SKM-1 treated with dmso at 0.1 percent for 144 hours (cell line): ENCODE data around the gene DCAF4L1.

Source experiments
- DNase-seq: peaks from one replicate; lab custom pipeline; 2025; ENCODE audit not compliant: unreplicated experiment; lab: John Stamatoyannopoulos, UW

Gene DCAF4L1

GRCh38 chr4:41989994-41990364 is 8.4 kb downstream of the DCAF4L1 start:
- no peak for DNase-seq

GRCh38 chr4:41990365-41991111 is 9.0 kb downstream of the DCAF4L1 start, which contains the start of gene SLC30A9:
TSS of gene SLC30A9 (plus strand) at chr4:41990530. CDS start at chr4:41990652, 122 bp downstream.
- DNase-seq = peak; percentile 96

GRCh38 chr4:41991916-41992767 is 10.6 kb downstream of the DCAF4L1 start:
- no peak for DNase-seq

DNA sequence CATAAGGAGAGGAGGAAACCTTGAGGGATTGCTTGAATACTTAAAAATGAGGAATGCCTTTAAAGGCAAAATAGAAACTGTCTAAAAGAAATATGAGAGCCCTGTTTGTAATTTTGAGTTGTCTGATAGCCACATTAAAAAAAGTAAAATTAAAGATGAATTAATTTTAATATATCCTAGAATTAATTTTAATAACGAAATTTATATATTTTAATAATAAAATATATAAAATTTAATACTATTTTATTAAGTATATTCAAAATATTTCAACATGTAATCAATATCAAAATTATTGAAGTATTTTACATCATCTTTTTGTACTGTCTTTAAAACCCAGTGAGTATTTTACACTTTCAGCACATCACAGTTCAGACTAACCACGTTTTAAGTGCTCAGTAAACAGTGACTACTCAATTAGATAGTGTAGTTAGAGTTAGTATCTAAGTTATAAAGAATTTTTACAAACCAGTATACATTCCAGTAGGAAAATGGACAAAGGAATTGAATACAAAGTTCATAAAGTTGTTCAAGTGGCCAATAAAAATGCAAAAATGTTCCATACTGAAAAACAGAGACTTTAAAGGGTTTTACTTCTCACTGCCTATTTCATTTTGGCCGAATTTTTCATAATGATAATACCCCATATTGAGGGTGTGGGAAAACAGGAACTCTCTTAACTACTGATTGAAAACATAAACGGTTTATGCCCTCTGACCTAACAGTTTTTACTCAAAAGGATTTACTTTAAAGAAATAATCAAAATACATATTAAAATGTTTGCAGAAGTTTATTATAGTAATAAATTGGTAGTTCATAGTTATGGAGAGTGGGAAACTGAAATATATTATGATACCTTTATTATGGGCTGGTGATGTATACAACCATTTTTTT is 11.7 kb downstream of the DCAF4L1 start:
- no peak for DNase-seq

GRCh38 chr4:41994461-41994985 is 13.0 kb downstream of the DCAF4L1 start:
- no peak for DNase-seq

DNA sequence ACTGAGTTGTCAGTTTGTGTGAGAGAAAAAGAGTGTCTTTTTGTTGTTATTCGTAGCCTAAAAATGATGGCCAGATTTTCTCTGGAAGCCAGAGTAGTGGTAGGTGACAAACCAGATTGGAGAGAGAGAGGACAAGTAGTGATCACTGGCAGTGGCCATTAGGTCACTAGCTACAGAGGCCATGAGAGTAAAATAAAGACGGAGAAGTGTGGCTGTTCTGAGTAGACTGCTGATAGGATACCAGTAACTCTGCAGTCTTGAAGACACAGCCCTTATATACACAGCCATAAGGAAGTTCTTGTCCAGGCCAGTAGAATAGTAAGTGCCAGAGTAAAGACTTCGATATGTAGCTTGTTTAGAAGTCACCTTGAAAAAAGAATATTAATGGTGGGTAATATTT is 16.5 kb downstream of the DCAF4L1 start:
- DNase-seq = no peak

DNA sequence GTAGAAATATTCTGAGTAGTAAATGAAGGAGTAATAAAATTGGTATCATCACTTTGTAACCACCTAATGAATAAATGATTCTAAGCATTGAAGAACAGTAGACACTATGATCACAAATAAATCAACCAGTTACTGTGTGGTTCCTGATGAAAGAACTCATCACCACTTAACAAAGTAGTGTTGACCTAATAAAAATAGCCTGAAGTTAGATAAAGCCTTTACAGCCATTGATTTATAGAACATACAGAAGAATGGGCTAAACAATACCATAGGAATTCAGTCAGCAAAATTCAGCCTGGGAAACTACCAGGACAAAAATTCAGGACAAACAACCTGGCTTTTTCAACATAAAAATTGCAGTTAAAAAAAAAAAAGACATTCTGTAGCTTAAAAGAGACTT is 17.8 kb downstream of the DCAF4L1 start:
- no peak for DNase-seq

- DNase-seq = no peak
Measured at GRCh38 chr4:42008011-42008786, 26.6 kb downstream of the DCAF4L1 start.

DNA sequence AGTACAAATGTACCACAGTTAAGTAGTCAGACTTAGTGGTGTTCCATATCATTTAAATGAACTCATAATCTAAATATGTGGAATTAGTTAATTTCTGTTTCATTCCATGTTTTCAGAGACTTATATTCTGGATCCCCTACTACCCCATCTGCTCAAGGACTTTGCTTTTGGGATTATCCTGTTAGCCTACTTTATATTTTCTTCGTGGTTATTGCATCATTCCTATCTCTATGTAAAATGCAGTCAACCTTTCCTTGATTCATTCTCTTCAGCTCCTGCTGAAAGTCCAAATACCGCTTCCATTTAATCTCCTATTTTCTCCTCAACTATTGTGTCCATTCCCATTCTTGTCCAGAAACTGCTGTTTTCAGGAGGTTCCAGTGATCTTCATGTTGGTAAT is 33.9 kb downstream of the DCAF4L1 start:
- no peak for DNase-seq

GRCh38 chr4:42018451-42018850 is 36.9 kb downstream of the DCAF4L1 start:
- no peak for DNase-seq
